ENCODE measurements around the gene CFAP97. TPM values are rescaled to one million over a fixed set of nuclear protein-coding genes. Genes with fewer than 3 reads are reported as not detected.

Gene CFAP97
- total and polyA plus RNA-seq, 8 donors: 4.8 to 39.8 (median 14.9) TPM

DNA sequence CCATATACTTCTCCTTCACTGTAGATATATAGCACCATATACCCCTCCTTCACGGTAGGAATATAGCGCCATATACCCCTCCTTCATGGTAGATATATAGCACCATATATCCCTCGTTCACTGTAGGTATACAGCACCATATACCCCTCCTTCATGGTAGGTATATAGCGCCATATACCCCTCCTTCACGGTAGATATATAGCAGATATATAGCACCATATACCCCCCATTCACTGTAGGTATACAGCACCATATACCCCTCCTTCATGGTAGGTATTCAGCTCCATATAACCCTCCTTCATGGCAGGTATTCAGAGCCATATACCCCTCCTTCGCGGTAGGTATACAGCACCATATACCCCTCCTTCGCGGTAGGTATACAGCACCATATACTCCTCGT is 18.1 kb upstream of the CFAP97 start:
- no peak overlapping the region for H3K4me3 ChIP-seq
- DNase-seq: no peak
- no peak for TF ChIP-seq POLR2A (IDR thresholded peaks at IDR 0.05)
- TF ChIP-seq POLR2AphosphoS5 (IDR thresholded peaks at IDR 0.05): no peak
- TF ChIP-seq, protein P1, sequence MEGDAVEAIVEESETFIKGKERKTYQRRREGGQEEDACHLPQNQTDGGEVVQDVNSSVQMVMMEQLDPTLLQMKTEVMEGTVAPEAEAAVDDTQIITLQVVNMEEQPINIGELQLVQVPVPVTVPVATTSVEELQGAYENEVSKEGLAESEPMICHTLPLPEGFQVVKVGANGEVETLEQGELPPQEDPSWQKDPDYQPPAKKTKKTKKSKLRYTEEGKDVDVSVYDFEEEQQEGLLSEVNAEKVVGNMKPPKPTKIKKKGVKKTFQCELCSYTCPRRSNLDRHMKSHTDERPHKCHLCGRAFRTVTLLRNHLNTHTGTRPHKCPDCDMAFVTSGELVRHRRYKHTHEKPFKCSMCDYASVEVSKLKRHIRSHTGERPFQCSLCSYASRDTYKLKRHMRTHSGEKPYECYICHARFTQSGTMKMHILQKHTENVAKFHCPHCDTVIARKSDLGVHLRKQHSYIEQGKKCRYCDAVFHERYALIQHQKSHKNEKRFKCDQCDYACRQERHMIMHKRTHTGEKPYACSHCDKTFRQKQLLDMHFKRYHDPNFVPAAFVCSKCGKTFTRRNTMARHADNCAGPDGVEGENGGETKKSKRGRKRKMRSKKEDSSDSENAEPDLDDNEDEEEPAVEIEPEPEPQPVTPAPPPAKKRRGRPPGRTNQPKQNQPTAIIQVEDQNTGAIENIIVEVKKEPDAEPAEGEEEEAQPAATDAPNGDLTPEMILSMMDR (IDR thresholded peaks at IDR 0.05): no peak
- no peak for TF ChIP-seq EP300 (IDR thresholded peaks at IDR 0.05)
- H3K9me3 ChIP-seq: no peaks in the 10 kb centered on the region
- H3K27ac ChIP-seq: no peak overlapping the region
- no peaks in the 10 kb centered on the region for H3K36me3 ChIP-seq
- peaks cover 0 to 25% (median 11%) of the 10 kb centered on the region in 4 donors for H3K4me1 ChIP-seq
- H3K27me3 ChIP-seq: no peaks in the 10 kb centered on the region
- intact Hi-C loops (cut with DNase I; ENCODE audit: low total_unique reads): no loop called here
- 41 to 98% (median 80%) methylated on average over 6 to 10 of the region's 10 CpGs for WGBS, 5 donors

DNA sequence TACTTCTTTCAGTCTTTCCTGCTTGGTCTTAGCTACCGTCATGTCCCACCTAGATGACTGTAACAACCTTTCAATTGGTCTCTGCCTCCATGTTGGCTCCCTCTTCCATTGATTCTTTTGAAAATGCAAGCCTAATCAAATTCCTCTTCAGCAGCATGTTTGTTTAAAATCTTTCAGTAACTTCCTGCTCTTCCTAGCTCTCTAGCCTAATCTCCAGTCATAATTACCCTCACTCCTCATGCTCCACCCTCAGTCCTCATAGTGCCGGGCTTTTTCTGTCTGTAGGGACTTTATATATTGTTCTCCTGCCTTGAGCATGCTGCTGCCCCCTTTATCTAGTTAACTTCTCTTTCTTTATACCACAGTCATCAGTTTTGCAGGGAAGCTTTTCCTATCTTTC is 17.7 kb upstream of the CFAP97 start:
- no peak for TF ChIP-seq POLR2AphosphoS5 (IDR thresholded peaks at IDR 0.05)
- no peak for TF ChIP-seq POLR2A (IDR thresholded peaks at IDR 0.05)
- TF ChIP-seq, protein P1 (IDR thresholded peaks at IDR 0.05): no peak
- TF ChIP-seq EP300 (IDR thresholded peaks at IDR 0.05): no peak
- no peak overlapping the region for H3K27ac ChIP-seq
- 58 to 75% (median 71%) methylated on average over 2 of the region's 2 CpGs for WGBS, 5 donors
- H3K4me1 ChIP-seq: peaks cover 0 to 21% (median 10%) of the 10 kb centered on the region in 4 donors
- H3K4me3 ChIP-seq: no peak overlapping the region
- no peaks in the 10 kb centered on the region for H3K9me3 ChIP-seq
- intact Hi-C loops (cut with DNase I; ENCODE audit: low total_unique reads): no loop called here
- H3K27me3 ChIP-seq: no peaks in the 10 kb centered on the region
- DNase-seq: no peak
- H3K36me3 ChIP-seq: no peaks in the 10 kb centered on the region

DNA sequence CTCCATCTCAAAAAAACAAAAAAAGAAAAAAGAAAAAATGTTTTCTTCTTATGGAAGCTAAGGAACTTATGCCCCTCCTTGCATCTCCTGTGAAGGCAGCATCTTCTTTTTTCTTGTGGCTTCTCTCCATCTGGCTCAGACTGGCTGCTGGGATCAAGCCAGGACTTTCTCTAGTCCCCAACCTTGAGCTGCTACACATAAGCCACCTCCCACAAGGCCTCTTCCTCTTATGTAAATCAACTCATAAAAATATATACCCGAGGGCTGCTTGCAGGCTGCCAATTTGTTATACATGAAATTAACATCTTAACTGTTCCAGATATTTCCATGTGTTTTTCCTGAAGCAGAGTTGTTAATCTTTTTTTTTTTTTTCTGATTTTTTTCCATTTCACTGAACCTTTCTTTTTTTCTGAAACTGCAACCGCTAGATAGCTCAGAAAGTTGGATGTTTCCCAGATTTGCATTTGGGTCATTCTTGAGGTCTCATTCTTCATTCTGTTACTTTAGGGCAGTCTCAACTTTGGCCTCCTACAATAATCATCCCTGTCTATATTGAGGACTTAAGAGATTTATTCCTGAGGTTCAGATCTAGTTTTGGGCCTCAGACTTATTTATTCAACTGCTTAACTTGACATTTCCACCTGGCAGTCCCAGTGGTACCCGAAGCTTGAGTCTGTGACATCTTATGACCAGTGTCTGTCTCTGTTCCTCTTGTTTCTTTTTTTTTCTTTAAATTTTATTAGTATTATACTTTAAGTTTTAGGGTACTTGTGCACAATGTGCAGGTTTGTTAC is 15.9 kb upstream of the CFAP97 start:
- peak in 1 of 2 donors; percentile 83 for DNase-seq
- Histone ChIP-seq H3K27ac (no peak overlapping the region), H3K4me1 (peaks cover 0 to 28% (median 10%) of the 10 kb centered on the region in 4 donors), H3K27me3 (no peaks in the 10 kb centered on the region), H3K9me3 (no peaks in the 10 kb centered on the region), H3K36me3 (no peaks in the 10 kb centered on the region), H3K4me3 (no peak overlapping the region)
- TF ChIP-seq, protein P1 (IDR thresholded peaks at IDR 0.05): no peak
- TF ChIP-seq POLR2A (IDR thresholded peaks at IDR 0.05) (no peak), POLR2AphosphoS5 (IDR thresholded peaks at IDR 0.05) (no peak), EP300 (IDR thresholded peaks at IDR 0.05) (no peak)
- intact Hi-C loops (cut with DNase I; ENCODE audit: low total_unique reads): loop anchor here (10.0 kb wide), 1 partner anchor 175 kb away; the partner anchor contains the start of genes ANKRD37 and LRP2BP
- 43 to 50% (median 46%) methylated on average over 3 of the region's 3 CpGs for WGBS, 5 donors

DNA sequence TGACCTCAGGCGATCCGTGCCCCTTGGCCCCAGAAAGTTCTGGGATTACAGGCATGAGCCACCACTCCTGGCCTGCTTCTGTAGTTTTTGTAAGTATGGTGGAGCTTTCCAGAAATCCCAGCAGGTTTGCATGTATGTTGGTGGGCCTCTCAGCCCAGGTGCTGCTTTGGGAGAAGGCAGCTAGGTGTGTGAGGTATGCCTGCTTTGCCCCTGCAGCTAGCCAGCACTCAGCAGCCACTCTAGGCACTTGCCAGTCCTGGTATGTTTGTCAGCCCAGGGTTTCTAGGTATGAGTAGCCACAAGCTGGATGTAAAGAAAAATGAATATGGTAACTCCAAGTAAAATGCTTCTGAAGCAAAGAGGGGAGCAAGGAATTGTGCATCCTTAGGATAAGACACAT is 14.5 kb upstream of the CFAP97 start:
- H3K4me1 ChIP-seq: peaks cover 0 to 38% (median 10%) of the 10 kb centered on the region in 4 donors
- intact Hi-C loops (cut with DNase I; ENCODE audit: low total_unique reads): loop anchor here (10.0 kb wide), 1 partner anchor 176 kb away; the partner anchor contains the start of genes ANKRD37 and LRP2BP
- no peaks in the 10 kb centered on the region for H3K36me3 ChIP-seq
- no peak for DNase-seq
- H3K27ac ChIP-seq: no peak overlapping the region
- H3K27me3 ChIP-seq: no peaks in the 10 kb centered on the region
- no peaks in the 10 kb centered on the region for H3K9me3 ChIP-seq
- H3K4me3 ChIP-seq: no peak overlapping the region
- WGBS, 5 donors: 90 to 100% (median 98%) methylated on average over 2 of the region's 2 CpGs
- no peak for TF ChIP-seq POLR2AphosphoS5 (IDR thresholded peaks at IDR 0.05)
- TF ChIP-seq, protein P1 (IDR thresholded peaks at IDR 0.05): no peak
- TF ChIP-seq EP300 (IDR thresholded peaks at IDR 0.05): no peak
- TF ChIP-seq POLR2A (IDR thresholded peaks at IDR 0.05): no peak

All from stomach (tissue), 9 donors.